ENCODE data around the gene PRPF6.
A peak's percentile ranks its signal among the peaks of the same experiment; 100 is the strongest.
"Not testable (repeated sequence)": the region's sequence is repeated elsewhere in the genome, so short reads cannot be mapped to it uniquely, and the experiment has no call there.

Gene PRPF6

GRCh38 chr20:63946986-63947637, 33.8 kb upstream of the PRPF6 start:
- DNase-seq, result no peak

- DNase-seq, result peak; percentile 78
Observed at GRCh38 chr20:63947638-63948456, 33.1 kb upstream of the PRPF6 start.

- DNase-seq, result no peak
Observed at GRCh38 chr20:63950701-63951397, 30.1 kb upstream of the PRPF6 start.

- DNase-seq, result no peak
Observed at GRCh38 chr20:63951398-63952209, 29.3 kb upstream of the PRPF6 start.

- DNase-seq, result no peak
Observed at GRCh38 chr20:63952210-63952535, 28.8 kb upstream of the PRPF6 start.

GRCh38 chr20:63952769-63953168, 28.2 kb upstream of the PRPF6 start:
- DNase-seq, result no peak

GRCh38 chr20:63953764-63954429, 27.0 kb upstream of the PRPF6 start:
- DNase-seq, result no peak

GRCh38 chr20:63955281-63955826, 25.6 kb upstream of the PRPF6 start:
- DNase-seq, result peak; percentile 81

- DNase-seq, result peak; percentile 95
Observed at GRCh38 chr20:63955827-63956663, 24.9 kb upstream of the PRPF6 start, which contains the start of gene UCKL1. Gene UCKL1, minus strand, starts transcription at chr20:63956416. Its CDS starts 44 bp downstream, at chr20:63956372.

- no peak for DNase-seq
Observed at GRCh38 chr20:63956664-63957003, 24.3 kb upstream of the PRPF6 start.

DNA sequence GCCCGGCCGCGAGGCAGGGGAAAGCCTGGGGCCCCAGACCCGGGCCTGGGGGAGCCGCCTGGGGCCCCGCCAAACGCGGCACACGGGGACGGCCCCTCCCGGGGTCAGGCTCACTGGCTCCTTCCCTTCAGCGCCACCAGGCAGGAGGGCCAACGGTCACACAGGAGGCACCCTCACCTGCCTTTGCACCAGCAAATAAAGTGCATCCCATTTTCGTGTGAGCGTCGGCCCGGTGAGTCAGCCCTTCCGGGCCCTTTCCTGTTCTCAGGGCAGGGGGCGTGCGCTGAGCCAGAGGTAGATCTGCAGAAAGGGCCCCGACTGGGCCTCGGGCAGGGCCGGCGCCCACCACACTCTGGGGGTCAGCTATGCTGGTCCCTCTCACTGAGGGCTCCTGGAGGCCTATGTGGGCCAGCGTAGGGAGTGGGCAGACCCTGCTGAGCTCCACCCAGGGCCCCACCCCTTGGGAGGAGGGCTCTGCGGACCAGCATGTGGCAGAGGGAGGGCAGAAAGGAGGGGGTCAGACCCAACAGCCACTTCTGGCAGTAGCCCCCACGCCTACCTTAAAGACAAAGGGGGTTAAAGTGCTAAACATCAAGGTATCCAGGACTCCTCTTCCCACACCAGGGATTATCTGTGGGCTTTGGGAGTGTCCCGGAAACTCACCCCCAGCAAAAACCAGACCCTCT, 23.8 kb upstream of the PRPF6 start:
- peak; percentile 91 for DNase-seq

GRCh38 chr20:63957690-63958441, 23.1 kb upstream of the PRPF6 start:
- DNase-seq, result peak; percentile 82

- no peak for DNase-seq
Observed at GRCh38 chr20:63958471-63958870, 22.5 kb upstream of the PRPF6 start.

GRCh38 chr20:63958964-63959698, 21.8 kb upstream of the PRPF6 start:
- no peak for DNase-seq

DNA sequence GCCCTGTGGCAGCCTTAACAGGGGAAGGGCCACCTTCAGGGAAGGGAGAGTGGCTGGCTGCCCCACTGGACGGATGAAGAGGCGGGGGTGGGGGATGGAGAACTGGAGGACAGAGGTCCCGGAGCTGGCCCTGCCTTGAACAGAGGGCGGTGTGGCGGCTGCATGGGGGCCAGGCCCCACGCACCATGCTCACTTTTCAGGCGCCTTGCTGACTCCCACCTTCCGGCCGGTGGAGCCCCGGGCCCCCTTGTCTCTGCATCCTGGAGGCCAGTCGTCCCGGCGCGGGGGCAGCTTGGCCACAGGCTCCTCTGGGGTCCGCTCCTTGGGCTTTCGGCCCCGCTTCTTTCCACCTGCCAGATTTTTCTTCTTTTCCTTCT, 21.2 kb upstream of the PRPF6 start:
- no peak for DNase-seq

DNA sequence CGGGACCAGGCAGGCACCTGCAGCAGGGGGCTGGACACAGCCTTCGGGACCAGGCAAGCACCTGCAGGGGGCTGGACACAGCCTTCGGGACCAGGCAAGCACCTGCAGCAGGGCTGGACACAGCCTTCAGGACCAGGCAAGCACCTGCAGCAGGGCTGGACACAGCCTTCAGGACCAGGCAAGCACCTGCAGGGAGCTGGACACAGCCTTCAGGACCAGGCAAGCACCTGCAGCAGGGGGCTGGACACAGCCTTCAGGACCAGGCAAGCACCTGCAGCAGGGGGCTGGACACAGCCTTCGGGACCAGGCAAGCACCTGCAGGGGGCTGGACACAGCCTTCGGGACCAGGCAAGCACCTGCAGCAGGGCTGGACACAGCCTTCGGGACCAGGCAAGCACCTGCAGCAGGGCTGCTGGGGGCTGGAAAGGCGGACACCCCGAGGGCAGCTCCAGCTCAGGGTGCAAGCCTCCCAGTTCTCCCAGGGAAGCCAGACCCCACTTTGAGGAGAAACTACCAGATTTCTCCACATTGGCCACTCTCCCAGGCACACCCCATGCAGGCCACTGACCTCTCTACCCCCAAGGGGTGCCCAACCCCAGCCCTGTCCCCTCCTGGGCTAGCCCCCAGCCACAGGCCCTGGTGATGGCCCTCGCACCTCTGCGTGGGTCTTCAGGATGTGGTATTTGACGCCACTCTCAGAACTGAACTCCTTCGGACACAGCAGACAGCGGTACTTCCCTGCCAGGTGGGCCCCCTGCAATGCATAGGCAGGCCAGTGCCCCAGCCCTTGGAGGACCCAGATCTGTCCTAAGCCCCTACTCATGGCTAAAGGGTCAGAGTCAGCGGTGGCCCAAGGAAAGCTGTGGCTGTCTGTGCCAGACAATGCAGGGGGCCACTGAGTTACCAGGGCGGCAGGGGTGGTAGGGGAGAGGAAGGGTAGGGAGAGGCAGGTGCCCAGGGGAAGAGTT, 20.0 kb upstream of the PRPF6 start:
- DNase-seq, result not testable (repeated sequence)

- no peak for DNase-seq
Observed at GRCh38 chr20:63961664-63962425, 19.1 kb upstream of the PRPF6 start.
